Lung (tissue), 12 donors: Measurements from ENCODE around the gene C5AR1. TPM values are rescaled to one million over a fixed set of nuclear protein-coding genes. Genes with fewer than 3 reads are reported as not detected.
A peak's percentile ranks its signal among the peaks of the same experiment; 100 is the strongest.
"Not testable (repeated sequence)": the region's sequence is repeated elsewhere in the genome, so short reads cannot be mapped to it uniquely, and the experiment has no call there.

Experiments
- ATAC-seq: fragments of 200-7000 bp; cut with Tn5 transposase; one replicate; pipeline ENCODE4 v1.9.1; 2020; ENCODE audit warnings: moderate number of reproducible peaks; ENCODE audit not compliant: insufficient read depth, low FRiP score
- DNase-seq, 3 donors: peaks; one replicate each; pipeline ENCODE4 v3.0.0-alpha.2; 2013 to 2017
- H3K27ac ChIP-seq, 2 donors: one replicate each; pipeline ENCODE4 v1.5.1; 2013; ENCODE audit warnings: mild to moderate bottlenecking in 2 of 2, moderate library complexity in 2 of 2, control low read depth in 1 of 2, inconsistent platforms in 1 of 2, low read depth in 1 of 2, low read length in 1 of 2
- H3K27me3 ChIP-seq, 3 donors: one replicate each; pipeline ENCODE4 v1.5.1; 2013; ENCODE audit warnings: low read length in 2 of 3; ENCODE audit not compliant: control insufficient read depth in 3 of 3, insufficient read depth in 3 of 3
- H3K36me3 ChIP-seq, 4 donors: one replicate each; pipeline ENCODE4 v1.5.1; 2013; ENCODE audit warnings: low read length in 4 of 4, mild to moderate bottlenecking in 1 of 4, moderate library complexity in 1 of 4; ENCODE audit not compliant: control insufficient read depth in 4 of 4, insufficient read depth in 4 of 4
- H3K4me1 ChIP-seq, 5 donors: one replicate each; pipeline ENCODE4 v1.5.1; 2013; ENCODE audit warnings: low read length in 5 of 5, mild to moderate bottlenecking in 2 of 5, moderate library complexity in 1 of 5; ENCODE audit not compliant: control insufficient read depth in 5 of 5, insufficient read depth in 5 of 5
- H3K4me3 ChIP-seq: one replicate; pipeline ENCODE4 v1.5.1; 2013; ENCODE audit warnings: mild to moderate bottlenecking, control low read depth, moderate library complexity
- H3K9ac ChIP-seq, 2 donors: one replicate each; pipeline ENCODE4 v1.5.1; 2013; ENCODE audit warnings: low read length in 2 of 2, control low read depth in 1 of 2; ENCODE audit not compliant: insufficient read depth in 1 of 2
- H3K9me3 ChIP-seq, 4 donors: one replicate each; pipeline ENCODE4 v1.5.1; 2013; ENCODE audit warnings: low read length in 3 of 4, mild to moderate bottlenecking in 1 of 4, moderate library complexity in 1 of 4; ENCODE audit not compliant: control insufficient read depth in 4 of 4, insufficient read depth in 3 of 4
- CTCF ChIP-seq: IDR thresholded peaks from 2 replicates; pipeline ENCODE4 v1.5.1; 2012; ENCODE audit warnings: mild to moderate bottlenecking; ENCODE audit errors: control extremely low read depth, extremely low read depth
- WGBS, 2 donors: extraction: QIAGEN DNeasy Blood & Tissue Kit; methylation state at CpG; one replicate each; pipeline ENCODE4 v1.1.7; 2013; 5-methylcytosine and 5-hydroxymethylcytosine counted together
- polyA plus RNA-seq, 2 donors: library from polyadenylated mRNA; stranded (reverse); fragments of 200-250 nt; gene quantifications; one replicate each; pipeline ENCODE4 v1.2.1, GENCODE V29; 2013
- total RNA-seq, 2 donors: library from RNA; depleted of rRNA in 1 of 2; stranded (reverse); fragments of >200 nt in 1 of 2; gene quantifications; one replicate each; pipeline ENCODE4 v1.2.1, GENCODE V29; 2014 to 2021
- donor health status: control.
- donor health status: control.
- donor health status: Bipolar disorder and iron deficiency.
- donor health status: healthy.
- donor health status: DM: yes; HTN: yes; CAD: no.

C5AR1 gene
- total and polyA plus RNA-seq, 4 donors, result 9.4 to 156 (median 45.4) TPM

DNA sequence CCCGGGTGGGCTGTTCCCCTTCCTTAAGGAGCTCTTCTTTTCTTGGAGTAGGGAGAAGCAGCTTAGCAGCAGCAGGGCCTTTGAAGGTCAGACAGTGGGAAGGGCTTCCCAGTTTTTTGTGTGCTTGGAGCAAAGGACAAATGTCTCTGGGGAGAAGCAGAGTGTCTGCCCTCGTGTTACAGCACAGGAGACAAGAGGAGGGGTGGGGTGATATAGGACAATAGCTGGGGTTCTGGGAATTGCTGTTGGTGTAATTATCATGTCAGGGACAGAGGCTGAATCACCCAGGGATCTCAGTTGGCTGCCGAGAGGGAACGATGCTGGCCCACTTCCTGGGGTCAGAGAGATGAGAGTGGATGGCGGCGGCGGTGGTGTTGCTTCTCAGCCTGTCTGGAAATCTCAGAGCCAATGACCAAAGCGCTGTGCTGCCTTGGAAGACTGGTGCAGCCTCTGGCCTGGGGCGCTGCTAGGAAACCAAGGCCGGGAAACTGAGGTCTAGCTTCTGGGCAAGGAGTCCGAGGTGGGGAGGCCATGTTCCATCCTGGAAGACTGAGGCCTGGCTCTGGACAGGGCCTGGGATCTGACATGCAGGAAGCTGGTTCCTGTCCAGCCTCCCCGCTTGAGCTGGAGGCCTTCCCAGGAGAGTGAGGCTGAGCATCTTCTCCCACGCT lies 33.7 kb upstream of the C5AR1 start:
- Histone ChIP-seq H3K9me3 (no peaks in the 10 kb centered on the region), H3K9ac (peak overlapping the region in 1 of 2 donors; percentile 7), H3K4me3 (no peak overlapping the region), H3K27me3 (no peaks in the 10 kb centered on the region), H3K27ac (peak overlapping the region in 1 of 2 donors; percentile 78), H3K4me1 (peaks cover 3 to 21% (median 15%) of the 10 kb centered on the region in 5 donors), H3K36me3 (peaks cover 0 to 8% (median 2%) of the 10 kb centered on the region in 4 donors)
- no peak for ATAC-seq
- WGBS, 2 donors, result 69 to 85% methylated on average over 13 of the region's 13 CpGs
- DNase-seq, result peak in 1 of 3 donors; percentile 33
- no peak for TF ChIP-seq CTCF

- not testable (repeated sequence) for DNase-seq, H3K9me3 ChIP-seq, H3K4me3 ChIP-seq, H3K9ac ChIP-seq, H3K27me3 ChIP-seq, ATAC-seq, H3K36me3 ChIP-seq
- H3K27ac ChIP-seq, result peak overlapping the region in 1 of 2 donors; percentile 78
- H3K4me1 ChIP-seq, result peaks cover 3 to 21% (median 15%) of the 10 kb centered on the region in 5 donors
- WGBS, 2 donors, result 92 to 98% methylated on average over 3 of the region's 3 CpGs
Observed at GRCh38 chr19:47276513-47276912, 33.1 kb upstream of the C5AR1 start.

GRCh38 chr19:47280183-47280797 lies 29.4 kb upstream of the C5AR1 start:
- Histone ChIP-seq H3K4me1 (peaks cover 3 to 10% (median 5%) of the 10 kb centered on the region in 5 donors), H3K4me3 (no peak overlapping the region), H3K9me3 (no peaks in the 10 kb centered on the region), H3K9ac (no peak overlapping the region), H3K27ac (no peak overlapping the region), H3K36me3 (no peaks in the 10 kb centered on the region), H3K27me3 (no peaks in the 10 kb centered on the region)
- no peak for DNase-seq
- ATAC-seq, result no peak
- no peak for TF ChIP-seq CTCF
- WGBS, 2 donors, result 88% methylated on average over 13 of the region's 13 CpGs

GRCh38 chr19:47283405-47284059 lies 26.1 kb upstream of the C5AR1 start:
- no peak for ATAC-seq
- H3K4me1 ChIP-seq, result no peaks in the 10 kb centered on the region
- no peaks in the 10 kb centered on the region for H3K36me3 ChIP-seq
- no peak overlapping the region for H3K27ac ChIP-seq
- WGBS, 2 donors, result 72 to 75% methylated on average over 10 of the region's 10 CpGs
- H3K27me3 ChIP-seq, result no peaks in the 10 kb centered on the region
- H3K4me3 ChIP-seq, result no peak overlapping the region
- H3K9me3 ChIP-seq, result no peaks in the 10 kb centered on the region
- DNase-seq, result no peak
- no peak overlapping the region for H3K9ac ChIP-seq
- TF ChIP-seq CTCF, result no peak
